ENCODE results near the gene OSBPL2. TPM values are rescaled to one million over a fixed set of nuclear protein-coding genes. Genes with fewer than 3 reads are reported as not detected.

OSBPL2 gene
- total and polyA plus RNA-seq, 3 donors from 2014 or later = 48.5 to 57.2 (median 49.8) TPM

DNA sequence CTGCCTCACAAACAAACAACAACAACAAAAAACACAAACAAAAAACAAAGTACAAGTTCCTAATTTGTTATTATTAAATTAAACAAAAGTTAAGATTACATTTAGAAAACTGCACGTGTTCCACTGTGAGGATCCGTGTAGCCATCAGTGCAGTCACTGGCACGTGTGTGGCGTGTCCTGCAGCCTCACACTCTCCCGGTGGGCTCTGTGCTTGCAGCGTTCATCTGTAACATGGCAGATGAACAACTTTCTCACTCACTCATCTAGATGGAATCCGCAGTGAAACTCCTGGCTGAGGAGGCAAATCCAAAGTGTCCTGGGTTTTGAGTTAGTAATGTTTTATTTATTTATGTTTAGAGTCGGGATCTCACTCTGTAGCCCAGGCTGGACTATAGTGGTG is 51.6 kb downstream of the OSBPL2 start:
- intact Hi-C loops (cut with DNase I; ENCODE audit: low total_unique reads) = no loop called here
- no peak overlapping the region for H3K27ac ChIP-seq
- WGBS, 2 donors = 85 to 94% methylated on average over 8 of the region's 8 CpGs
- H3K4me1 ChIP-seq = peaks cover 18% of the 10 kb centered on the region
- no peak for DNase-seq
- TF ChIP-seq POLR2A (IDR thresholded peaks at IDR 0.05) (no peak), CTCF (IDR thresholded peaks at IDR 0.05) (no peak)
- no peaks in the 10 kb centered on the region for H3K36me3 ChIP-seq (ENCODE audit: low read depth, missing control alignments)
- H3K27me3 ChIP-seq = no peaks in the 10 kb centered on the region
- H3K9me3 ChIP-seq = no peaks in the 10 kb centered on the region
- H3K4me3 ChIP-seq = no peak overlapping the region

GRCh38 chr20:62291251-62292066 is 53.1 kb downstream of the OSBPL2 start:
- no peaks in the 10 kb centered on the region for H3K9me3 ChIP-seq
- H3K27ac ChIP-seq = no peak overlapping the region
- intact Hi-C loops (cut with DNase I; ENCODE audit: low total_unique reads) = no loop called here
- H3K4me1 ChIP-seq = peaks cover 6% of the 10 kb centered on the region
- 92 to 95% methylated on average over 25 to 29 of the region's 29 CpGs for WGBS, 2 donors
- no peaks in the 10 kb centered on the region for H3K27me3 ChIP-seq
- H3K4me3 ChIP-seq = no peak overlapping the region
- DNase-seq = no peak
- H3K36me3 ChIP-seq (ENCODE audit: low read depth, missing control alignments) = no peaks in the 10 kb centered on the region
- no peak for TF ChIP-seq POLR2A (IDR thresholded peaks at IDR 0.05)
- no peak for TF ChIP-seq CTCF (IDR thresholded peaks at IDR 0.05)

GRCh38 chr20:62292108-62292507 is 53.8 kb downstream of the OSBPL2 start:
- Histone ChIP-seq H3K27me3 (no peaks in the 10 kb centered on the region), H3K36me3 (ENCODE audit: low read depth, missing control alignments) (no peaks in the 10 kb centered on the region), H3K4me1 (peaks cover 13% of the 10 kb centered on the region), H3K4me3 (no peak overlapping the region), H3K9me3 (no peaks in the 10 kb centered on the region), H3K27ac (no peak overlapping the region)
- TF ChIP-seq CTCF (IDR thresholded peaks at IDR 0.05) (no peak), POLR2A (IDR thresholded peaks at IDR 0.05) (no peak)
- intact Hi-C loops (cut with DNase I; ENCODE audit: low total_unique reads) = no loop called here
- 83 to 89% methylated on average over 11 of the region's 11 CpGs for WGBS, 2 donors
- no peak for DNase-seq

GRCh38 chr20:62293111-62293784 is 54.9 kb downstream of the OSBPL2 start:
- TF ChIP-seq CTCF (IDR thresholded peaks at IDR 0.05) (no peak), POLR2A (IDR thresholded peaks at IDR 0.05) (no peak)
- Histone ChIP-seq H3K27me3 (no peaks in the 10 kb centered on the region), H3K4me3 (no peak overlapping the region), H3K36me3 (ENCODE audit: low read depth, missing control alignments) (no peaks in the 10 kb centered on the region), H3K9me3 (no peaks in the 10 kb centered on the region), H3K4me1 (peaks cover 24% of the 10 kb centered on the region), H3K27ac (peak overlapping the region in 1 of 2 donors; percentile 48)
- DNase-seq = peak; percentile 65
- WGBS, 2 donors = 73 to 78% methylated on average over 20 of the region's 20 CpGs
- intact Hi-C loops (cut with DNase I; ENCODE audit: low total_unique reads) = no loop called here

Measured in testis (tissue), 3 donors.